GM23248 (cell line): ENCODE results near the gene LIN37. TPM values are rescaled to one million over a fixed set of nuclear protein-coding genes. Genes with fewer than 3 reads are reported as not detected.

Experiments
- DNase-seq: peaks from one replicate; pipeline ENCODE4 v3.0.0-alpha.2; 2015
- H2AFZ ChIP-seq: fragments of 200-600 bp; sonication (generic); 2 replicates; pipeline ENCODE4 v1.6.1; 2016; ENCODE audit warnings: antibody characterized with exemption
- H3F3A ChIP-seq: fragments of 200-600 bp; sonication (generic); 2 replicates; pipeline ENCODE4 v1.6.1; 2016; ENCODE audit warnings: mild to moderate bottlenecking, antibody characterized with exemption, mixed run types; ENCODE audit not compliant: insufficient read depth
- H3K27ac ChIP-seq: fragments of 200-600 bp; sonication (generic); 2 replicates; pipeline ENCODE4 v1.5.1; 2016; ENCODE audit warnings: mild to moderate bottlenecking
- H3K27me3 ChIP-seq: fragments of 200-600 bp; sonication (generic); replicated peaks from 2 replicates; pipeline ENCODE4 v1.6.1; 2016; ENCODE audit warnings: mild to moderate bottlenecking; ENCODE audit not compliant: insufficient read depth
- H3K36me3 ChIP-seq: fragments of 200-600 bp; sonication (generic); 2 replicates; pipeline ENCODE4 v1.6.1; 2016; ENCODE audit warnings: low read depth, mild to moderate bottlenecking
- H3K4me1 ChIP-seq: fragments of 200-600 bp; sonication (generic); 2 replicates; pipeline ENCODE4 v1.6.1; 2016; ENCODE audit warnings: mild to moderate bottlenecking; ENCODE audit not compliant: insufficient read depth
- H3K4me2 ChIP-seq: fragments of 200-600 bp; sonication (generic); one replicate; pipeline ENCODE4 v1.6.1; 2016; ENCODE audit warnings: mild to moderate bottlenecking; ENCODE audit not compliant: unreplicated experiment
- H3K4me3 ChIP-seq: fragments of 200-600 bp; sonication (generic); 2 replicates; pipeline ENCODE4 v1.5.1; 2016; ENCODE audit warnings: mild to moderate bottlenecking
- H3K79me2 ChIP-seq: fragments of 200-600 bp; sonication (generic); 2 replicates; pipeline ENCODE4 v1.6.1; 2016; ENCODE audit warnings: mild to moderate bottlenecking; ENCODE audit not compliant: insufficient read depth
- H3K9ac ChIP-seq: fragments of 200-600 bp; sonication (generic); 2 replicates; pipeline ENCODE4 v1.6.1; 2016; ENCODE audit warnings: mild to moderate bottlenecking
- H3K9me2 ChIP-seq: fragments of 200-600 bp; sonication (generic); 2 replicates; pipeline ENCODE4 v1.6.1; 2016; ENCODE audit warnings: mixed run types, mild to moderate bottlenecking, moderate library complexity; ENCODE audit not compliant: insufficient read depth
- H3K9me3 ChIP-seq: fragments of 200-600 bp; sonication (generic); one replicate; pipeline ENCODE4 v1.6.1; 2017; ENCODE audit warnings: low read depth
- H4K20me1 ChIP-seq: fragments of 200-600 bp; sonication (generic); 2 replicates; pipeline ENCODE4 v1.6.0; 2016; ENCODE audit not compliant: insufficient read depth
- EZH2 ChIP-seq: fragments of 200-600 bp; sonication (generic); IDR thresholded peaks from 2 replicates; pipeline ENCODE4 v1.6.1; 2018; ENCODE audit warnings: antibody characterized with exemption, mild to moderate bottlenecking; ENCODE audit not compliant: insufficient read depth, poor library complexity, severe bottlenecking
- EZH2phosphoT487 ChIP-seq: fragments of 200-600 bp; sonication (generic); IDR thresholded peaks from 2 replicates; pipeline ENCODE4 v1.6.1; 2018; ENCODE audit warnings: antibody characterized with exemption, moderate library complexity, mild to moderate bottlenecking, low read depth; ENCODE audit not compliant: insufficient read depth
- WGBS, 2 experiments: methylation state at CpG; one replicate each; pipeline ENCODE4 v1.1.6; 2015 to 2017; ENCODE audit warnings: low lambda C conversion rate in 2 of 2, low coverage in 1 of 2; ENCODE audit errors: missing lambda C conversion rate in 2 of 2; 5-methylcytosine and 5-hydroxymethylcytosine counted together
- in situ Hi-C: fragments of 300-500 bp; cut with MboI; formaldehyde crosslinking; loops from 2 replicates; pipeline ENCODE4 v1.15.0; 2020
- polyA plus RNA-seq: library from polyadenylated mRNA; unstranded; fragments of >200 nt; fragmentation: Nextera tagmentation; extraction: Ambion mirVana; gene quantifications from 2 replicates; pipeline ENCODE4 v1.2.1, GENCODE V29; 2016
- total RNA-seq: library from RNA; depleted of rRNA; stranded (reverse); fragments of >200 nt; shearing (Covaris generic); gene quantifications from 2 replicates; pipeline ENCODE4 v1.2.3, GENCODE V29; 2014

The LIN37 gene
- total and polyA plus RNA-seq, 2 experiments from 2014 or later, result 9.7 to 12.3 TPM

GRCh38 chr19:35736913-35737886 is 11.2 kb upstream of the LIN37 start:
- Histone ChIP-seq H3K27me3 (no peaks in the 10 kb centered on the region), H3K4me3 (no peak overlapping the region), H3K4me2 (no peak overlapping the region), H3K9me2 (no peaks in the 10 kb centered on the region), H4K20me1 (no peaks in the 10 kb centered on the region), H3K36me3 (no peaks in the 10 kb centered on the region; the same call in 1 of the 2 replicates), H3K79me2 (no peaks in the 10 kb centered on the region), H2AFZ (no peak overlapping the region), H3K9ac (no peak overlapping the region), H3K9me3 (no peaks in the 10 kb centered on the region), H3K27ac (no peak overlapping the region), H3F3A (peaks cover 21% of the 10 kb centered on the region; the same call in 1 of the 2 replicates), H3K4me1 (no peaks in the 10 kb centered on the region)
- 83 to 87% methylated on average over 22 of the region's 22 CpGs for WGBS, 2 experiments
- TF ChIP-seq EZH2 (no peak), EZH2phosphoT487 (no peak)
- in situ Hi-C loops, result no loop called here
- DNase-seq, result peak; percentile 43

- no peaks in the 10 kb centered on the region for H3K9me2 ChIP-seq
- no peaks in the 10 kb centered on the region for H4K20me1 ChIP-seq
- in situ Hi-C loops, result no loop called here
- TF ChIP-seq EZH2 (no peak), EZH2phosphoT487 (no peak)
- no peaks in the 10 kb centered on the region for H3K79me2 ChIP-seq
- H3K4me2 ChIP-seq, result no peak overlapping the region
- WGBS, 2 experiments, result 93 to 97% methylated on average over 29 to 37 of the region's 37 CpGs
- no peak overlapping the region for H2AFZ ChIP-seq
- no peaks in the 10 kb centered on the region for H3K4me1 ChIP-seq
- no peaks in the 10 kb centered on the region for H3K27me3 ChIP-seq
- no peaks in the 10 kb centered on the region for H3K9me3 ChIP-seq
- H3K4me3 ChIP-seq, result no peak overlapping the region
- no peak overlapping the region for H3K27ac ChIP-seq
- H3F3A ChIP-seq, result peaks cover 21% of the 10 kb centered on the region; the same call in 1 of the 2 replicates
- H3K9ac ChIP-seq, result no peak overlapping the region
- no peaks in the 10 kb centered on the region; the same call in 1 of the 2 replicates for H3K36me3 ChIP-seq
- DNase-seq, result no peak
Observed at GRCh38 chr19:35738021-35738886, 10.1 kb upstream of the LIN37 start.

GRCh38 chr19:35738887-35739229 is 9.5 kb upstream of the LIN37 start:
- Histone ChIP-seq H3K4me1 (no peaks in the 10 kb centered on the region), H3K9me3 (no peaks in the 10 kb centered on the region), H3K36me3 (no peaks in the 10 kb centered on the region; the same call in 1 of the 2 replicates), H2AFZ (no peak overlapping the region), H3K9ac (no peak overlapping the region), H4K20me1 (no peaks in the 10 kb centered on the region), H3K79me2 (peaks cover under 1% of the 10 kb centered on the region; the same call in 1 of the 2 replicates), H3K4me2 (no peak overlapping the region), H3K27me3 (no peaks in the 10 kb centered on the region), H3K9me2 (no peaks in the 10 kb centered on the region), H3K4me3 (no peak overlapping the region), H3K27ac (no peak overlapping the region), H3F3A (peaks cover 21% of the 10 kb centered on the region; the same call in 1 of the 2 replicates)
- 96 to 97% methylated on average over 2 of the region's 2 CpGs for WGBS, 2 experiments
- no peak for TF ChIP-seq EZH2phosphoT487
- TF ChIP-seq EZH2, result no peak
- no peak for DNase-seq
- in situ Hi-C loops, result no loop called here
